Heart left ventricle (tissue), 13 donors: ENCODE measurements around the gene TTN.

Source experiments
- POLR2A ChIP-seq, 2 donors: fragments of 450-650 bp; IDR thresholded peaks; one replicate each; pipeline ENCODE4 v1.6.1; 2017; ENCODE audit warnings: antibody characterized with exemption in 2 of 2, mild to moderate bottlenecking in 2 of 2, moderate library complexity in 2 of 2
- TF ChIP-seq, protein P1 (sequence below), 12 donors: fragments of 200-600 bp; sonication (generic) in 4 of 12; IDR thresholded peaks; one replicate each; pipeline versions ENCODE4 v1.5.0 to v1.8.0; 2018 to 2022; ENCODE audit warnings: antibody characterized with exemption in 12 of 12, mild to moderate bottlenecking in 5 of 12
- donor health status: ischemic (EF 13 %, LVEDD 7.1; RV severe dilation, severe dysfunction).
- donor health status: DM: no; HTN: yes; CAD: no.
- donor health status: DM: no; HTN: no; CAD: no.
- donor health status: ischemic (EF 25% LVEDD 6.9; RV normal size, moderate dysfunction).
- donor health status: ischemic (EF 25% LVEDD 5.7; RV mildly dilated, moderate dysfunction).
- donor health status: ischemic (EF 35%, LVEDD 5.7; RV mildly dilated, moderate dysfunction).
- donor health status: nonischemic (EF 11% LVEDD 7.7; RV severe dilation, severe dysfunction).
- donor health status: DM: yes; HTN: yes; CAD: no.
- donor health status: PGD.
- donor health status: ischemic (EF 29% LVEDD 5.4; RV normal size, mild dysfunction).
- donor health status: nonischemic (EF 23%, LVEDD 6.1; RV moderate dilation, normal function).

DNA sequence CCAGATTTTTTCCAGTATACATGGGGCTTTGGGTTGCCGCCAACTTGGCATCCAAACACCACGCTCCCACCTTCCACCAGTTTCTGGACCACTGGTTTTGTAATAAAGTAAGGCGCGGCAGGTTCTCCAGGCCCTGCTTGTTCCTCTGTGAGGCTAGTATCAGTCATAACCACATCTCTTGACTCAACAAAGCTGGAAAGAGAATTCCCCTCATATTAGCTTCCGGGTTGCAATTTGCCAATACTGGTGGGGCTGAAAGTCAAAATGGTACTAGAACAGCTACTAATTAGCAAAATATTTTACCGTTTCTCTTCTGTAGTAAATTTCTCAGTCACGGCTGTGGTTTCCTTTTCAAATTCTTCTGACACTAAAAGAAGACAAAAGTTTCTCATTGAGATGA lies 25.0 kb downstream of the TTN start:
- TF ChIP-seq, protein P1, sequence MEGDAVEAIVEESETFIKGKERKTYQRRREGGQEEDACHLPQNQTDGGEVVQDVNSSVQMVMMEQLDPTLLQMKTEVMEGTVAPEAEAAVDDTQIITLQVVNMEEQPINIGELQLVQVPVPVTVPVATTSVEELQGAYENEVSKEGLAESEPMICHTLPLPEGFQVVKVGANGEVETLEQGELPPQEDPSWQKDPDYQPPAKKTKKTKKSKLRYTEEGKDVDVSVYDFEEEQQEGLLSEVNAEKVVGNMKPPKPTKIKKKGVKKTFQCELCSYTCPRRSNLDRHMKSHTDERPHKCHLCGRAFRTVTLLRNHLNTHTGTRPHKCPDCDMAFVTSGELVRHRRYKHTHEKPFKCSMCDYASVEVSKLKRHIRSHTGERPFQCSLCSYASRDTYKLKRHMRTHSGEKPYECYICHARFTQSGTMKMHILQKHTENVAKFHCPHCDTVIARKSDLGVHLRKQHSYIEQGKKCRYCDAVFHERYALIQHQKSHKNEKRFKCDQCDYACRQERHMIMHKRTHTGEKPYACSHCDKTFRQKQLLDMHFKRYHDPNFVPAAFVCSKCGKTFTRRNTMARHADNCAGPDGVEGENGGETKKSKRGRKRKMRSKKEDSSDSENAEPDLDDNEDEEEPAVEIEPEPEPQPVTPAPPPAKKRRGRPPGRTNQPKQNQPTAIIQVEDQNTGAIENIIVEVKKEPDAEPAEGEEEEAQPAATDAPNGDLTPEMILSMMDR (IDR thresholded peaks at IDR 0.05), result no peak
- no peak for TF ChIP-seq POLR2A (IDR thresholded peaks at IDR 0.05)
